ENCODE data around the gene GLO1.

The GLO1 gene

DNA sequence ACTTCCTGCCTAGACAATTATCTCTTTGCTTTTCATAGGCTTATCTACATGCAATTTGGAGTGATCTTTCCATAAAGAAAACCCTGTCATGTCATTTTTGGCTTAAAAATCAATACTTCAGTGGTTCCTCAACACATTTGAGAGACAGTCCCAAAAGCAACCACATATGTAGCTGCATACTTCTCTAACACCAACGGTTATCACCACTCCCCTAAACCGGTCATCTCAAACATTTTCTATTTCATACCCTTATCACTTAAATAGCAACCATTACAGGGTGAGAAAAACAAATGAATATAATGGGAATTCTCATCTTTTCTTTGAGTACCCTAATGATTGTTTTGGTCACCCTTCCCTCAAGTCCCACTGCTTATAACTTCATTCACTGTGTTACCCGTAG is 5.1 kb downstream of the GLO1 start (continued):
- TF ChIP-seq ARNTL (CRISPR knock-in tag; IDR thresholded peaks at IDR 0.05; ENCODE audit: borderline replicate concordance, low read depth): no peak
- TF ChIP-seq, protein P1, sequence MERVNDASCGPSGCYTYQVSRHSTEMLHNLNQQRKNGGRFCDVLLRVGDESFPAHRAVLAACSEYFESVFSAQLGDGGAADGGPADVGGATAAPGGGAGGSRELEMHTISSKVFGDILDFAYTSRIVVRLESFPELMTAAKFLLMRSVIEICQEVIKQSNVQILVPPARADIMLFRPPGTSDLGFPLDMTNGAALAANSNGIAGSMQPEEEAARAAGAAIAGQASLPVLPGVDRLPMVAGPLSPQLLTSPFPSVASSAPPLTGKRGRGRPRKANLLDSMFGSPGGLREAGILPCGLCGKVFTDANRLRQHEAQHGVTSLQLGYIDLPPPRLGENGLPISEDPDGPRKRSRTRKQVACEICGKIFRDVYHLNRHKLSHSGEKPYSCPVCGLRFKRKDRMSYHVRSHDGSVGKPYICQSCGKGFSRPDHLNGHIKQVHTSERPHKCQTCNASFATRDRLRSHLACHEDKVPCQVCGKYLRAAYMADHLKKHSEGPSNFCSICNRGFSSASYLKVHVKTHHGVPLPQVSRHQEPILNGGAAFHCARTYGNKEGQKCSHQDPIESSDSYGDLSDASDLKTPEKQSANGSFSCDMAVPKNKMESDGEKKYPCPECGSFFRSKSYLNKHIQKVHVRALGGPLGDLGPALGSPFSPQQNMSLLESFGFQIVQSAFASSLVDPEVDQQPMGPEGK (CRISPR knock-in tag; IDR thresholded peaks at IDR 0.05; ENCODE audit: borderline replicate concordance): no peak
- TF ChIP-seq ISL1 (CRISPR knock-in tag; IDR thresholded peaks at IDR 0.05): no peak

DNA sequence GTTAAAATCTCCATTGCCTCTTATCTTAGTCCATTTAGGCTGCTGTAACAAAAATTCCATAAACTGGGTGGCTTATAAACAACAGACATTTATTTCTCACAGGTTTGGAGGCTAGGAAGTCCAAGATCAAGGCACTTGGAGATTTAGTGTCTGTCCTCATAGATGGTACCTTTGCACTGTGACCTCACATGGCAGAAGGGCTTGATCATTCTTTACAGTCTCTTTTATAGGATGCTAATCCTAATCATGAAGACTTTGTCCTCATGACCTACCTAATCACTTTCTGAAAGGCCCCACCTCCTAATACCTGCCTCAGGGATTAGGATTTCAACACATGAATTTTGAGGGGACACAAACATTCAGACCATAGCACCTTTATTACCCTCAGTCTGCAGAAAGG is 6.6 kb downstream of the GLO1 start:
- ATAC-seq: no peak
- TF ChIP-seq, protein P2, sequence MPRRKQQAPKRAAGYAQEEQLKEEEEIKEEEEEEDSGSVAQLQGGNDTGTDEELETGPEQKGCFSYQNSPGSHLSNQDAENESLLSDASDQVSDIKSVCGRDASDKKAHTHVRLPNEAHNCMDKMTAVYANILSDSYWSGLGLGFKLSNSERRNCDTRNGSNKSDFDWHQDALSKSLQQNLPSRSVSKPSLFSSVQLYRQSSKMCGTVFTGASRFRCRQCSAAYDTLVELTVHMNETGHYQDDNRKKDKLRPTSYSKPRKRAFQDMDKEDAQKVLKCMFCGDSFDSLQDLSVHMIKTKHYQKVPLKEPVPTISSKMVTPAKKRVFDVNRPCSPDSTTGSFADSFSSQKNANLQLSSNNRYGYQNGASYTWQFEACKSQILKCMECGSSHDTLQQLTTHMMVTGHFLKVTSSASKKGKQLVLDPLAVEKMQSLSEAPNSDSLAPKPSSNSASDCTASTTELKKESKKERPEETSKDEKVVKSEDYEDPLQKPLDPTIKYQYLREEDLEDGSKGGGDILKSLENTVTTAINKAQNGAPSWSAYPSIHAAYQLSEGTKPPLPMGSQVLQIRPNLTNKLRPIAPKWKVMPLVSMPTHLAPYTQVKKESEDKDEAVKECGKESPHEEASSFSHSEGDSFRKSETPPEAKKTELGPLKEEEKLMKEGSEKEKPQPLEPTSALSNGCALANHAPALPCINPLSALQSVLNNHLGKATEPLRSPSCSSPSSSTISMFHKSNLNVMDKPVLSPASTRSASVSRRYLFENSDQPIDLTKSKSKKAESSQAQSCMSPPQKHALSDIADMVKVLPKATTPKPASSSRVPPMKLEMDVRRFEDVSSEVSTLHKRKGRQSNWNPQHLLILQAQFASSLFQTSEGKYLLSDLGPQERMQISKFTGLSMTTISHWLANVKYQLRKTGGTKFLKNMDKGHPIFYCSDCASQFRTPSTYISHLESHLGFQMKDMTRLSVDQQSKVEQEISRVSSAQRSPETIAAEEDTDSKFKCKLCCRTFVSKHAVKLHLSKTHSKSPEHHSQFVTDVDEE (CRISPR knock-in tag; IDR thresholded peaks at IDR 0.05): no peak
- no peak for TF ChIP-seq ZC3H10 (CRISPR knock-in tag; IDR thresholded peaks at IDR 0.05)
- no peak for TF ChIP-seq ZFP30 (CRISPR knock-in tag; IDR thresholded peaks at IDR 0.05)
- TF ChIP-seq, protein P3, sequence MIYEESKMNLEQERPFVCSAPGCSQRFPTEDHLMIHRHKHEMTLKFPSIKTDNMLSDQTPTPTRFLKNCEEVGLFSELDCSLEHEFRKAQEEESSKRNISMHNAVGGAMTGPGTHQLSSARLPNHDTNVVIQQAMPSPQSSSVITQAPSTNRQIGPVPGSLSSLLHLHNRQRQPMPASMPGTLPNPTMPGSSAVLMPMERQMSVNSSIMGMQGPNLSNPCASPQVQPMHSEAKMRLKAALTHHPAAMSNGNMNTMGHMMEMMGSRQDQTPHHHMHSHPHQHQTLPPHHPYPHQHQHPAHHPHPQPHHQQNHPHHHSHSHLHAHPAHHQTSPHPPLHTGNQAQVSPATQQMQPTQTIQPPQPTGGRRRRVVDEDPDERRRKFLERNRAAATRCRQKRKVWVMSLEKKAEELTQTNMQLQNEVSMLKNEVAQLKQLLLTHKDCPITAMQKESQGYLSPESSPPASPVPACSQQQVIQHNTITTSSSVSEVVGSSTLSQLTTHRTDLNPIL (CRISPR knock-in tag; IDR thresholded peaks at IDR 0.05; ENCODE audit: low read depth): no peak
- TF ChIP-seq SNAI2 (CRISPR knock-in tag; IDR thresholded peaks at IDR 0.05): no peak
- TF ChIP-seq TOX (CRISPR knock-in tag; IDR thresholded peaks at IDR 0.05; ENCODE audit: borderline replicate concordance): no peak
- no peak for TF ChIP-seq RARB (CRISPR knock-in tag; IDR thresholded peaks at IDR 0.05)
- TF ChIP-seq ZNF70 (CRISPR knock-in tag; IDR thresholded peaks at IDR 0.05): no peak
- no peak for TF ChIP-seq PPARA (CRISPR knock-in tag; IDR thresholded peaks at IDR 0.05; ENCODE audit: borderline replicate concordance)
- no peak for TF ChIP-seq BACH2 (CRISPR knock-in tag; IDR thresholded peaks at IDR 0.05; ENCODE audit: borderline replicate concordance)
- TF ChIP-seq OSR1 (CRISPR knock-in tag; IDR thresholded peaks at IDR 0.05): no peak
- TF ChIP-seq ZNF8 (CRISPR knock-in tag; IDR thresholded peaks at IDR 0.05): no peak
- no peak for TF ChIP-seq GLIS3 (CRISPR knock-in tag; IDR thresholded peaks at IDR 0.05)
- TF ChIP-seq, protein P4, sequence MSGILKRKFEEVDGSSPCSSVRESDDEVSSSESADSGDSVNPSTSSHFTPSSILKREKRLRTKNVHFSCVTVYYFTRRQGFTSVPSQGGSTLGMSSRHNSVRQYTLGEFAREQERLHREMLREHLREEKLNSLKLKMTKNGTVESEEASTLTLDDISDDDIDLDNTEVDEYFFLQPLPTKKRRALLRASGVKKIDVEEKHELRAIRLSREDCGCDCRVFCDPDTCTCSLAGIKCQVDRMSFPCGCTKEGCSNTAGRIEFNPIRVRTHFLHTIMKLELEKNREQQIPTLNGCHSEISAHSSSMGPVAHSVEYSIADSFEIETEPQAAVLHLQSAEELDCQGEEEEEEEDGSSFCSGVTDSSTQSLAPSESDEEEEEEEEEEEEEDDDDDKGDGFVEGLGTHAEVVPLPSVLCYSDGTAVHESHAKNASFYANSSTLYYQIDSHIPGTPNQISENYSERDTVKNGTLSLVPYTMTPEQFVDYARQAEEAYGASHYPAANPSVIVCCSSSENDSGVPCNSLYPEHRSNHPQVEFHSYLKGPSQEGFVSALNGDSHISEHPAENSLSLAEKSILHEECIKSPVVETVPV (CRISPR knock-in tag; IDR thresholded peaks at IDR 0.05): no peak
- TF ChIP-seq ISL1 (CRISPR knock-in tag; IDR thresholded peaks at IDR 0.05): no peak

DNA sequence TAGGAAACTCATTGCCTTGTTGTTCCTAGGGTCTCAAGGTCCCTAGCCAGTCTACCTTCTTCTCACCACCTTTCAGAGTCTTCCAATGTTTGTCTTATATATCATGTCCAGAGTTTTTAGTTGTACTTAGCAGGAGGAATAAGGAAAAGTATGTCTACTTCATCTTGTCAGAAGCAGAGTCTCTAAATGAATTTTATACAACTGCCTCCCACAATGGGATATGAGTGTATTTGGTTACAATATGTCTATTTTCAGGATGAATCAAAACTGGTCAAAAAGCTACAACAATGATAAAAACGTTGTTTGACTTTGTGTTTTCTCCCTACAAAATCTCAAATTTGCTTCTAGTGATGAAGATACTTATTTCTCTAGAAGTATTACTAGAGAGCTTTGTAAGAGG is 7.0 kb downstream of the GLO1 start:
- ATAC-seq: no peak
- no peak for TF ChIP-seq ESRRG (CRISPR knock-in tag; IDR thresholded peaks at IDR 0.05)
- TF ChIP-seq SNAI2 (CRISPR knock-in tag; IDR thresholded peaks at IDR 0.05): no peak
- TF ChIP-seq, protein P1 (CRISPR knock-in tag; IDR thresholded peaks at IDR 0.05; ENCODE audit: borderline replicate concordance): no peak
- TF ChIP-seq TOX (CRISPR knock-in tag; IDR thresholded peaks at IDR 0.05; ENCODE audit: borderline replicate concordance): no peak
- TF ChIP-seq, protein P5, sequence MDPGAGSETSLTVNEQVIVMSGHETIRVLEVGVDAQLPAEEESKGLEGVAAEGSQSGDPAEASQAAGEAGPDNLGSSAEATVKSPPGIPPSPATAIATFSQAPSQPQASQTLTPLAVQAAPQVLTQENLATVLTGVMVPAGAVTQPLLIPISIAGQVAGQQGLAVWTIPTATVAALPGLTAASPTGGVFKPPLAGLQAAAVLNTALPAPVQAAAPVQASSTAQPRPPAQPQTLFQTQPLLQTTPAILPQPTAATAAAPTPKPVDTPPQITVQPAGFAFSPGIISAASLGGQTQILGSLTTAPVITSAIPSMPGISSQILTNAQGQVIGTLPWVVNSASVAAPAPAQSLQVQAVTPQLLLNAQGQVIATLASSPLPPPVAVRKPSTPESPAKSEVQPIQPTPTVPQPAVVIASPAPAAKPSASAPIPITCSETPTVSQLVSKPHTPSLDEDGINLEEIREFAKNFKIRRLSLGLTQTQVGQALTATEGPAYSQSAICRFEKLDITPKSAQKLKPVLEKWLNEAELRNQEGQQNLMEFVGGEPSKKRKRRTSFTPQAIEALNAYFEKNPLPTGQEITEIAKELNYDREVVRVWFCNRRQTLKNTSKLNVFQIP (CRISPR knock-in tag; IDR thresholded peaks at IDR 0.05; ENCODE audit: borderline replicate concordance, low read depth): no peak
- TF ChIP-seq, protein P4 (CRISPR knock-in tag; IDR thresholded peaks at IDR 0.05): no peak
- TF ChIP-seq CSDC2 (CRISPR knock-in tag; IDR thresholded peaks at IDR 0.05): no peak
- TF ChIP-seq ZFP3 (CRISPR knock-in tag; IDR thresholded peaks at IDR 0.05): no peak
- TF ChIP-seq RARB (CRISPR knock-in tag; IDR thresholded peaks at IDR 0.05): no peak
- no peak for TF ChIP-seq GLIS3 (CRISPR knock-in tag; IDR thresholded peaks at IDR 0.05)
- TF ChIP-seq ZNF70 (CRISPR knock-in tag; IDR thresholded peaks at IDR 0.05): no peak
- no peak for TF ChIP-seq ZNF8 (CRISPR knock-in tag; IDR thresholded peaks at IDR 0.05)
- TF ChIP-seq, protein P3 (CRISPR knock-in tag; IDR thresholded peaks at IDR 0.05; ENCODE audit: low read depth): no peak
- TF ChIP-seq ZC3H10 (CRISPR knock-in tag; IDR thresholded peaks at IDR 0.05): no peak
- no peak for TF ChIP-seq ZFP30 (CRISPR knock-in tag; IDR thresholded peaks at IDR 0.05)
- no peak for TF ChIP-seq ZNF565 (CRISPR knock-in tag; conservative IDR thresholded peaks at IDR 0.05; ENCODE audit: low read depth)

Data from SK-N-SH treated with all-trans-retinoic acid at 6 μM for 48 hours (cell line).